ENCODE measurements around the gene COPZ2. TPM values are rescaled to one million over a fixed set of nuclear protein-coding genes. Genes with fewer than 3 reads are reported as not detected.

The COPZ2 gene
- total RNA-seq, 4 donors from 2014 or later, result 40.5 to 73.9 (median 62.2) TPM

DNA sequence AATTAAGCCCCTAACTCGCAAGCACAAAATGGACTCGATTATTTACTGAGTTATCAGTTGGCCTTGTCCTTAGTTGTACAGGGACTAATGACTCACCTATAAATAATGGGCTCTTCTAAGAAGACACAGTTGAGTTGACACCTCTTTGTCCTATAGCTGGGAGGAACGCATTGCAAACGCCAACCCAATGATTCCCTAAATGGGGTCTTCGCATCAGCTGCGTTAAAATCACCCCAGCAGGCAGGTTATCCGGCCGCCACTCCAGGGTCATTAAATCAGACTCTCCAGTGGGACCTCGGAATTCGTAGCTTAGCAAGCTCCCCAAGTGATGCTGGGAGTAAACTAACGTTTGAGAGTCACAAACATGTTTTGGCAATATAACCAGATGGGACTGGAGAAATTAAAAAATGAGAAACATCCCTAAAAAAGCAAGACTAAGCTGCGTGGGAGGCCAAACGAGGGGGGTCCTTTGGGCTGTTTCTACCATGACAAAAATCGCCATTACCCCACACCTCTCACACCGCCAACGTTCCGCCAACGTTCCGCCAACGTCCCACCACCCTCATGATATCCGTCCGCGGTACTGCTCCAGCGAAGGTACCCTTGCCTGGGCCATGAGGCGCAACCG lies 9.6 kb upstream of the COPZ2 start:
- Histone ChIP-seq H3K36me3 (peaks cover 0 to 12% (median 0%) of the 10 kb centered on the region in 3 donors), H3K27me3 (no peaks in the 10 kb centered on the region), H3K27ac (peak overlapping the region; percentile 93 to 97 (median 96)), H3K9me3 (no peaks in the 10 kb centered on the region), H3K4me3 (peak overlapping the region; percentile 71 to 95 (median 87)), H3K4me1 (peaks cover 0 to 50% (median 28%) of the 10 kb centered on the region in 4 donors)
- no peak for TF ChIP-seq POLR2A (IDR thresholded peaks at IDR 0.05)
- TF ChIP-seq, protein P1, sequence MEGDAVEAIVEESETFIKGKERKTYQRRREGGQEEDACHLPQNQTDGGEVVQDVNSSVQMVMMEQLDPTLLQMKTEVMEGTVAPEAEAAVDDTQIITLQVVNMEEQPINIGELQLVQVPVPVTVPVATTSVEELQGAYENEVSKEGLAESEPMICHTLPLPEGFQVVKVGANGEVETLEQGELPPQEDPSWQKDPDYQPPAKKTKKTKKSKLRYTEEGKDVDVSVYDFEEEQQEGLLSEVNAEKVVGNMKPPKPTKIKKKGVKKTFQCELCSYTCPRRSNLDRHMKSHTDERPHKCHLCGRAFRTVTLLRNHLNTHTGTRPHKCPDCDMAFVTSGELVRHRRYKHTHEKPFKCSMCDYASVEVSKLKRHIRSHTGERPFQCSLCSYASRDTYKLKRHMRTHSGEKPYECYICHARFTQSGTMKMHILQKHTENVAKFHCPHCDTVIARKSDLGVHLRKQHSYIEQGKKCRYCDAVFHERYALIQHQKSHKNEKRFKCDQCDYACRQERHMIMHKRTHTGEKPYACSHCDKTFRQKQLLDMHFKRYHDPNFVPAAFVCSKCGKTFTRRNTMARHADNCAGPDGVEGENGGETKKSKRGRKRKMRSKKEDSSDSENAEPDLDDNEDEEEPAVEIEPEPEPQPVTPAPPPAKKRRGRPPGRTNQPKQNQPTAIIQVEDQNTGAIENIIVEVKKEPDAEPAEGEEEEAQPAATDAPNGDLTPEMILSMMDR (IDR thresholded peaks at IDR 0.05), result no peak
- DNase-seq (ENCODE audit: low spot score in 2 of 2), result no peak
- WGBS, 2 donors, result 4 to 5% methylated on average over 24 to 26 of the region's 26 CpGs

DNA sequence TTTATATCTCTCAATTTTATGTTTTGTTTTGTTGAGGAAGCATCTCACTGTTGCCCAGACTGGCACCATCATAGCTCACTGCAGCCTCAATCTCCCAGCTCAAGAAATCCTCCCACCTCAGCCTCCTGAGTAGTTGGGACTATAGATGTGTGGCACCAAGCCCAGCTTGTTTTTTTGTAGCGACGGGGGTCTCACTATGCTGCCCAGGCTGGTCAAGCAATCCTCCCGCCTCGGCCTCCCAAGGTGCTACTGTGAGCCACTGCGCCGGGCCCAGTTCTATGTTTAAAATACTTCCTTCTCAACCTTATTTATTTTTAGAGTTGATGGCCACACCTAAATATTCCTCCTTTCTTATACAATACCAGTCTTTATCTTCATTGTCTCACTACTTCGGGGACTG lies 8.7 kb upstream of the COPZ2 start:
- TF ChIP-seq, protein P1 (IDR thresholded peaks at IDR 0.05), result no peak
- no peak for TF ChIP-seq EP300 (IDR thresholded peaks at IDR 0.05)
- no peak for TF ChIP-seq POLR2A (IDR thresholded peaks at IDR 0.05)
- DNase-seq (ENCODE audit: low spot score in 2 of 2), result no peak
- H3K27ac ChIP-seq, result peak overlapping the region in 2 of 4 donors; percentile 97
- H3K27me3 ChIP-seq, result no peaks in the 10 kb centered on the region
- H3K4me1 ChIP-seq, result peaks cover 0 to 41% (median 19%) of the 10 kb centered on the region in 4 donors
- 86 to 91% methylated on average over 7 of the region's 7 CpGs for WGBS, 2 donors
- no peaks in the 10 kb centered on the region for H3K9me3 ChIP-seq
- peak overlapping the region in 1 of 4 donors; percentile 85 for H3K4me3 ChIP-seq
- peaks cover 0 to 8% (median 0%) of the 10 kb centered on the region in 3 donors for H3K36me3 ChIP-seq

DNA sequence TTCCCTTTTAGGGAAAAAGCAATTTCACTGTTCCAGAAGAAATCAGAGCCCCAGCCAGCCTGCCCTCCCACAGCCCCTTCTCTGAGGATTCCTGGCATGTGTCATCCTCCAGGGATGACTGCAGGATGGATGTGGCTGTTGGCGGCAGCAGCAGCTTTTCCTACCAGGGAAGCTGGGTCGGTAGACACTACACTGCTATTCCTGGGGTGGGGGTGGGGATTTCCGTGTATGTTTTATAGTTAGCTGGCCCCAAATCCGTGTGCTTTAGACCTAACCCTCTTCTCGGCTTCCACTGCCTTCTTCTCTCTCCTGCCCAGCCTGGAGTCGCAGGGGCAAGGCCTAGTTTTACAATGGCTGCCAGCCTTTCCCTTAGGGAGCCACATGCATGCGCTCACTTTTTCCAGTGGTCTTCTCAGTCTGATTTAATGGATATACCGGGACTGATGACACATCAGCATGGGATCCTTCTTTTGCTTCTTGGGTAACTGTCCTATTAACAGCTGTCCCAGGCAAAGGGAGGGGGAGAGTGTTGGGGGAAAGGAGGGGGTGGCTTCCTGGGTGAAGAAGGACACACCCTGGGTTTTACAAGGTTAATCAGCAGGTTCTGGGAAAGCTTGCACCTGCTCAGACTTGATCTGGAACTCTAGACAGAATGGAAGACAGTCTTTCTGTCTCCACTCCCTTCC lies 7.9 kb upstream of the COPZ2 start:
- TF ChIP-seq, protein P1 (IDR thresholded peaks at IDR 0.05), result no peak
- TF ChIP-seq EP300 (IDR thresholded peaks at IDR 0.05), result peak in 1 of 2 donors; percentile 59
- TF ChIP-seq POLR2A (IDR thresholded peaks at IDR 0.05), result no peak
- H3K36me3 ChIP-seq, result no peaks in the 10 kb centered on the region
- no peak overlapping the region for H3K4me3 ChIP-seq
- no peaks in the 10 kb centered on the region for H3K9me3 ChIP-seq
- peaks cover 0 to 32% (median 12%) of the 10 kb centered on the region in 4 donors for H3K4me1 ChIP-seq
- peak in 1 of 2 donors; percentile 48 for DNase-seq (ENCODE audit: low spot score in 2 of 2)
- H3K27me3 ChIP-seq, result no peaks in the 10 kb centered on the region
- H3K27ac ChIP-seq, result peak overlapping the region in 2 of 4 donors; percentile 97
- WGBS, 2 donors, result 52 to 54% methylated on average over 8 of the region's 8 CpGs

DNA sequence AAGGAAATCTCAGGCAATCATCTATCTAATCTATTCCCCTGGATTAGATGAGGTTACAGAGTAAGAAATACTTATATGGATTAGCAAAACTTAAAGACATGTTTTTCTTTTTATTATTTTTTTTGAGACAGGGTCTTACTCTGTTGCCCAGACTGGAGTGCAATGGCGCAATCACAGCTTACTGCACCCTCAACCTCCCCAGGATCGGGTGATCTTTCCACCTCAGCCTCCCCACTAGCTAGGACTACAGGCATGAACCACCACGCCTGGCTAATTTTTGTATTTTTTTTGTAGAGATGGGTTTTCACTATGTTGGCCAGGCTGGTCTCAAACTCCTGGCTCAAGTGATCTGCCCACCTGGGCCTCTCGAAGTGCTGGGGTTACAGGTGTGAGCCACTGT lies 7.3 kb upstream of the COPZ2 start:
- 91% methylated on average over 4 of the region's 4 CpGs for WGBS, 2 donors
- H3K36me3 ChIP-seq, result no peaks in the 10 kb centered on the region
- H3K9me3 ChIP-seq, result no peaks in the 10 kb centered on the region
- no peak for DNase-seq (ENCODE audit: low spot score in 2 of 2)
- no peak overlapping the region for H3K4me3 ChIP-seq
- peaks cover 0 to 26% (median 6%) of the 10 kb centered on the region in 4 donors for H3K4me1 ChIP-seq
- peak overlapping the region in 2 of 4 donors; percentile 18 to 97 for H3K27ac ChIP-seq
- TF ChIP-seq POLR2A (IDR thresholded peaks at IDR 0.05) (no peak), EP300 (IDR thresholded peaks at IDR 0.05) (no peak)
- TF ChIP-seq, protein P1 (IDR thresholded peaks at IDR 0.05), result no peak
- no peaks in the 10 kb centered on the region for H3K27me3 ChIP-seq

DNA sequence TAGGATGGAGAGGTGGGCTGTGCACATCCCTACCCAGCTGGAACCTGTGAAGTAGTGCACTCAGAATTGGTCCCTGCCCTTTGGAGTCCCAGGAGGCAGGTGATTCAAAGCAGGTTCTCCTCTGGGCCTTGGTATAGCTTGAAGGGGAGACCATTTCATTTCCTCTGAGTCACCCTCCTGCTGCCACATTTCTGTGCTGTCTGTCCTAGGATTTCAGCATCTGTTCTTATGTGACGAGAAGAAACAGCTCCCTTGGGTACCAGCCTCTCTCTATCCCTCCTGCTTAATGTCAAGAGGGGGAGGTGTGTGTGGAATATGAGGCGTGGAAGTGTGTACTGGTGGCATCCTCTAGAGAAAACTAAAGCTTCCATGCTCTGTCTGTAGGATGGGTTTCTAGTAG lies 5.6 kb upstream of the COPZ2 start:
- no peak overlapping the region for H3K4me3 ChIP-seq
- no peaks in the 10 kb centered on the region for H3K36me3 ChIP-seq
- no peak for DNase-seq (ENCODE audit: low spot score in 2 of 2)
- peaks cover 0 to 25% (median under 1%) of the 10 kb centered on the region in 4 donors for H3K4me1 ChIP-seq
- TF ChIP-seq POLR2A (IDR thresholded peaks at IDR 0.05) (no peak), EP300 (IDR thresholded peaks at IDR 0.05) (no peak)
- TF ChIP-seq, protein P1 (IDR thresholded peaks at IDR 0.05), result no peak
- WGBS, 2 donors, result 62 to 74% methylated on average over 2 of the region's 2 CpGs
- H3K9me3 ChIP-seq, result no peaks in the 10 kb centered on the region
- no peak overlapping the region for H3K27ac ChIP-seq
- no peaks in the 10 kb centered on the region for H3K27me3 ChIP-seq
